A549 (cell line): Measurements from ENCODE around the gene PDLIM7.

Experiments
- MAZ ChIP-seq: fragments of 150-350 bp; IDR thresholded peaks from 2 replicates; pipeline ENCODE4 v1.6.1; 2014; ENCODE audit warnings: antibody characterized with exemption, low read depth, low read length, borderline replicate concordance
- MYC ChIP-seq: IDR thresholded peaks from 2 replicates; pipeline ENCODE4 v1.6.1; 2012; ENCODE audit warnings: mild to moderate bottlenecking, inconsistent platforms, low read length, improper control_type of control experiment, borderline replicate concordance
- POLR2A ChIP-seq: IDR thresholded peaks from 2 replicates; pipeline ENCODE4 v1.6.1; 2012; ENCODE audit warnings: mild to moderate bottlenecking, low read length
- ZC3H11A ChIP-seq: fragments of 450-650 bp; IDR thresholded peaks from 2 replicates; pipeline ENCODE4 v1.6.1; 2014; ENCODE audit warnings: antibody characterized with exemption, mild to moderate bottlenecking
- TF ChIP-seq, protein P1 (sequence below): fragments of >200 bp; sonication (Bioruptor Twin); formaldehyde crosslinking; IDR thresholded peaks from 3 replicates; pipeline ENCODE4 v1.5.1; 2016

GRCh38 chr5:177450667-177451424 is 46.6 kb downstream of the PDLIM7 start:
- TF ChIP-seq, protein P1, sequence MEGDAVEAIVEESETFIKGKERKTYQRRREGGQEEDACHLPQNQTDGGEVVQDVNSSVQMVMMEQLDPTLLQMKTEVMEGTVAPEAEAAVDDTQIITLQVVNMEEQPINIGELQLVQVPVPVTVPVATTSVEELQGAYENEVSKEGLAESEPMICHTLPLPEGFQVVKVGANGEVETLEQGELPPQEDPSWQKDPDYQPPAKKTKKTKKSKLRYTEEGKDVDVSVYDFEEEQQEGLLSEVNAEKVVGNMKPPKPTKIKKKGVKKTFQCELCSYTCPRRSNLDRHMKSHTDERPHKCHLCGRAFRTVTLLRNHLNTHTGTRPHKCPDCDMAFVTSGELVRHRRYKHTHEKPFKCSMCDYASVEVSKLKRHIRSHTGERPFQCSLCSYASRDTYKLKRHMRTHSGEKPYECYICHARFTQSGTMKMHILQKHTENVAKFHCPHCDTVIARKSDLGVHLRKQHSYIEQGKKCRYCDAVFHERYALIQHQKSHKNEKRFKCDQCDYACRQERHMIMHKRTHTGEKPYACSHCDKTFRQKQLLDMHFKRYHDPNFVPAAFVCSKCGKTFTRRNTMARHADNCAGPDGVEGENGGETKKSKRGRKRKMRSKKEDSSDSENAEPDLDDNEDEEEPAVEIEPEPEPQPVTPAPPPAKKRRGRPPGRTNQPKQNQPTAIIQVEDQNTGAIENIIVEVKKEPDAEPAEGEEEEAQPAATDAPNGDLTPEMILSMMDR = no peak
- TF ChIP-seq POLR2A = no peak
- TF ChIP-seq MYC = no peak
- no peak for TF ChIP-seq MAZ
- no peak for TF ChIP-seq ZC3H11A
